Endodermal cell (in vitro differentiated cells): ENCODE results near the gene CLK4. TPM values are rescaled to one million over a fixed set of nuclear protein-coding genes. Genes with fewer than 3 reads are reported as not detected.
"Not testable (repeated sequence)": the region's sequence is repeated elsewhere in the genome, so short reads cannot be mapped to it uniquely, and the experiment has no call there.

Experiments
- DNase-seq: peaks from one replicate; pipeline ENCODE4 v3.0.0-alpha.2; 2017
- H3K27ac ChIP-seq: 2 replicates; pipeline ENCODE4 v1.5.1; 2013; ENCODE audit warnings: mild to moderate bottlenecking, low read depth, low read length, moderate library complexity
- H3K27me3 ChIP-seq: 2 replicates; pipeline ENCODE4 v1.6.1; 2013; ENCODE audit warnings: mild to moderate bottlenecking, low read length, moderate library complexity; ENCODE audit not compliant: insufficient read depth, control insufficient read depth, poor library complexity, severe bottlenecking
- H3K36me3 ChIP-seq: 2 replicates; pipeline ENCODE4 v1.7.0; 2013; ENCODE audit warnings: mild to moderate bottlenecking, low read length, moderate library complexity; ENCODE audit not compliant: control insufficient read depth, insufficient read depth
- H3K4me1 ChIP-seq: one replicate; pipeline ENCODE4 v1.7.0; 2013; ENCODE audit warnings: low read length; ENCODE audit not compliant: control insufficient read depth, insufficient read depth
- H3K4me3 ChIP-seq: 2 replicates; pipeline ENCODE4 v1.5.1; 2013; ENCODE audit warnings: mild to moderate bottlenecking, low read length, moderate library complexity
- H3K9ac ChIP-seq: 2 replicates; pipeline ENCODE4 v1.6.1; 2013; ENCODE audit warnings: mild to moderate bottlenecking, low read length, moderate library complexity; ENCODE audit not compliant: poor library complexity, severe bottlenecking; ENCODE audit errors: extremely low read depth
- H3K9me3 ChIP-seq: 2 replicates; pipeline ENCODE4 v1.6.1; 2013; ENCODE audit warnings: mild to moderate bottlenecking, low read length, moderate library complexity; ENCODE audit not compliant: control insufficient read depth
- H3K27ac Mint-ChIP-seq: 2 replicates; pipeline ENCODE4 v1.8.0; 2020; ENCODE audit warnings: mixed read lengths
- H3K27me3 Mint-ChIP-seq: 2 replicates; pipeline ENCODE4 v1.8.0; 2021; ENCODE audit warnings: mild to moderate bottlenecking, mixed read lengths; ENCODE audit not compliant: insufficient read depth
- H3K36me3 Mint-ChIP-seq: 2 replicates; pipeline ENCODE4 v1.8.0; 2020; ENCODE audit warnings: low read depth, mixed read lengths
- H3K4me1 Mint-ChIP-seq: 2 replicates; pipeline ENCODE4 v1.8.0; 2020; ENCODE audit warnings: mixed read lengths
- H3K4me3 Mint-ChIP-seq: 2 replicates; pipeline ENCODE4 v1.8.0; 2020; ENCODE audit warnings: mild to moderate bottlenecking, moderate library complexity, mixed read lengths
- H3K9me3 Mint-ChIP-seq: 2 replicates; pipeline ENCODE4 v1.8.0; 2020; ENCODE audit warnings: mild to moderate bottlenecking, mixed read lengths
- WGBS, 2 experiments: methylation state at CpG; one replicate each; pipeline versions ENCODE4 v1.1.5 to v1.1.7; 2013; ENCODE audit warnings: missing lambda C conversion rate in 2 of 2, mixed read lengths in 1 of 2; ENCODE audit not compliant: insufficient coverage in 1 of 2, insufficient read length in 1 of 2; 5-methylcytosine and 5-hydroxymethylcytosine counted together
- total RNA-seq, 2 donors: library from RNA; stranded (reverse); fragmentation: NEBNext Ultra II Directional in 1 of 2; extraction: Animal tissue kit (Norgen Biotek cat#: 25700) in 1 of 2; gene quantifications; 2 replicates in 1 of 2; 3 replicates in 1 of 2; pipeline ENCODE4 v1.2.1, GENCODE V29; 2021
- TF ChIP-seq, protein P1 (sequence below): fragments of 200-600 bp; sonication (generic); conservative IDR thresholded peaks from 2 replicates; pipeline ENCODE4 v1.5.0; 2021; ENCODE audit warnings: antibody characterized with exemption, mild to moderate bottlenecking

CLK4 gene
- total RNA-seq, 2 donors from 2014 or later = 14.9 to 19.4 TPM

GRCh38 chr5:178587763-178588611 lies 38.9 kb downstream of the CLK4 start:
- 54 to 58% methylated on average over 9 to 13 of the region's 13 CpGs for WGBS, 2 experiments
- DNase-seq = peak; percentile 72
- Mint-ChIP-seq H3K4me3 (peak overlapping the region; percentile 80), H3K9me3 (peaks cover 7% of the 10 kb centered on the region), H3K27ac (no peak overlapping the region), H3K4me1 (peaks cover 39% of the 10 kb centered on the region), H3K36me3 (peaks cover 28% of the 10 kb centered on the region), H3K27me3 (peaks cover 26% of the 10 kb centered on the region)
- peaks cover 4% of the 10 kb centered on the region for H3K27me3 ChIP-seq
- H3K27ac ChIP-seq = no peak overlapping the region
- H3K9ac ChIP-seq = no peak overlapping the region
- peak overlapping the region; percentile 84 for H3K4me3 ChIP-seq
- H3K36me3 ChIP-seq = peaks cover 10% of the 10 kb centered on the region
- peaks cover 8% of the 10 kb centered on the region for H3K9me3 ChIP-seq
- H3K4me1 ChIP-seq = peaks cover 8% of the 10 kb centered on the region
- TF ChIP-seq, protein P1, sequence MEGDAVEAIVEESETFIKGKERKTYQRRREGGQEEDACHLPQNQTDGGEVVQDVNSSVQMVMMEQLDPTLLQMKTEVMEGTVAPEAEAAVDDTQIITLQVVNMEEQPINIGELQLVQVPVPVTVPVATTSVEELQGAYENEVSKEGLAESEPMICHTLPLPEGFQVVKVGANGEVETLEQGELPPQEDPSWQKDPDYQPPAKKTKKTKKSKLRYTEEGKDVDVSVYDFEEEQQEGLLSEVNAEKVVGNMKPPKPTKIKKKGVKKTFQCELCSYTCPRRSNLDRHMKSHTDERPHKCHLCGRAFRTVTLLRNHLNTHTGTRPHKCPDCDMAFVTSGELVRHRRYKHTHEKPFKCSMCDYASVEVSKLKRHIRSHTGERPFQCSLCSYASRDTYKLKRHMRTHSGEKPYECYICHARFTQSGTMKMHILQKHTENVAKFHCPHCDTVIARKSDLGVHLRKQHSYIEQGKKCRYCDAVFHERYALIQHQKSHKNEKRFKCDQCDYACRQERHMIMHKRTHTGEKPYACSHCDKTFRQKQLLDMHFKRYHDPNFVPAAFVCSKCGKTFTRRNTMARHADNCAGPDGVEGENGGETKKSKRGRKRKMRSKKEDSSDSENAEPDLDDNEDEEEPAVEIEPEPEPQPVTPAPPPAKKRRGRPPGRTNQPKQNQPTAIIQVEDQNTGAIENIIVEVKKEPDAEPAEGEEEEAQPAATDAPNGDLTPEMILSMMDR = no peak

- Mint-ChIP-seq H3K27me3 (peaks cover 26% of the 10 kb centered on the region), H3K36me3 (peaks cover 28% of the 10 kb centered on the region), H3K4me3 (no peak overlapping the region), H3K27ac (no peak overlapping the region), H3K4me1 (peaks cover 43% of the 10 kb centered on the region), H3K9me3 (peaks cover 7% of the 10 kb centered on the region)
- Histone ChIP-seq H3K4me3 (no peak overlapping the region), H3K36me3 (peaks cover 10% of the 10 kb centered on the region), H3K9me3 (peaks cover 8% of the 10 kb centered on the region), H3K27me3 (peaks cover 4% of the 10 kb centered on the region), H3K4me1 (peaks cover 8% of the 10 kb centered on the region), H3K27ac (no peak overlapping the region), H3K9ac (no peak overlapping the region)
- no peak for DNase-seq
- WGBS, 2 experiments = 100% methylated on average over 2 of the region's 2 CpGs; no CpG with 5 or more reads in 1 of the 2 experiments
- TF ChIP-seq, protein P1 = no peak
Measured at GRCh38 chr5:178586396-178586795, 40.5 kb downstream of the CLK4 start.

GRCh38 chr5:178585421-178585820 lies 41.4 kb downstream of the CLK4 start:
- H3K27ac Mint-ChIP-seq, DNase-seq, H3K4me1 ChIP-seq, H3K4me3 Mint-ChIP-seq, H3K4me3 ChIP-seq, H3K27ac ChIP-seq, H3K9me3 ChIP-seq, H3K27me3 ChIP-seq, H3K36me3 ChIP-seq, H3K9ac ChIP-seq, H3K9me3 Mint-ChIP-seq: not testable (repeated sequence)
- peaks cover 31% of the 10 kb centered on the region for H3K36me3 Mint-ChIP-seq
- WGBS, 2 experiments = 80 to 81% methylated on average over 11 of the region's 11 CpGs
- peaks cover 23% of the 10 kb centered on the region for H3K27me3 Mint-ChIP-seq
- H3K4me1 Mint-ChIP-seq = peaks cover 39% of the 10 kb centered on the region
